ENCODE data around the gene PROCA1. TPM values are rescaled to one million over a fixed set of nuclear protein-coding genes. Genes with fewer than 3 reads are reported as not detected.

The PROCA1 gene
- total RNA-seq, 1 donor, result 3.5 TPM

DNA sequence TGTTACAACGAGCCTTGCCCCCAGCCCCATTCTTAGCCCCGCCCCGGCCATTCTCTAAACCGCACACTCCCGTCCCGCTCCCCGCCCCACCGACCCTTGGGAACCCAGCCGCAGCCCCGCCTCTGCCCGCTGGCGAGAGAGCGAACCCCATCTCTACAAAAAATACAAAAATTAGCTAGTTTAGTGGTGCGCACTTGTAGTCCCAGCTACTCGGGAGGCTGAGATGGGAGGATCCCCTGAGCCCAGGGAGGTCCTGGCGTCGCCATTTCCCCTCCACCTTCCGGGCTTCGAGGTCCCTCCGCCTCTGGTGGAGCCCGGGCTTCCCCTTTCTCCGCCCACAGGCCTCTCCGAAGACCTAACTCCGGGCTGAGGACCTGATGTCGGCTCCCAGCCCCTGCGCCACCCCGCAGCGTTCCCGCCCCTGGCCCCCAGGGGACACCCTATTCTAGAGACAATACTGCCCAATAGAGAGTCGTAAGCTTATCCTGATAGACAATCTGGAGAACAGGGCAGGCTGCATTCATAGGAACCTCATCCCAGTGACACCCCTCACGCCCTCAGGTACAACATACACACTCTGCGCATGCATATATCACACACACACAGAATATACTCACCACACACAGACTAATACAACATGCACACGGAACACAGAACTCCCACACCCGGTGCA, 480 bp upstream of the PROCA1 start:
- peak in 2 of 3 donors; percentile 89 to 92 for DNase-seq (ENCODE audit: low read depth in 2 of 3, low spot score in 2 of 3)

DNA sequence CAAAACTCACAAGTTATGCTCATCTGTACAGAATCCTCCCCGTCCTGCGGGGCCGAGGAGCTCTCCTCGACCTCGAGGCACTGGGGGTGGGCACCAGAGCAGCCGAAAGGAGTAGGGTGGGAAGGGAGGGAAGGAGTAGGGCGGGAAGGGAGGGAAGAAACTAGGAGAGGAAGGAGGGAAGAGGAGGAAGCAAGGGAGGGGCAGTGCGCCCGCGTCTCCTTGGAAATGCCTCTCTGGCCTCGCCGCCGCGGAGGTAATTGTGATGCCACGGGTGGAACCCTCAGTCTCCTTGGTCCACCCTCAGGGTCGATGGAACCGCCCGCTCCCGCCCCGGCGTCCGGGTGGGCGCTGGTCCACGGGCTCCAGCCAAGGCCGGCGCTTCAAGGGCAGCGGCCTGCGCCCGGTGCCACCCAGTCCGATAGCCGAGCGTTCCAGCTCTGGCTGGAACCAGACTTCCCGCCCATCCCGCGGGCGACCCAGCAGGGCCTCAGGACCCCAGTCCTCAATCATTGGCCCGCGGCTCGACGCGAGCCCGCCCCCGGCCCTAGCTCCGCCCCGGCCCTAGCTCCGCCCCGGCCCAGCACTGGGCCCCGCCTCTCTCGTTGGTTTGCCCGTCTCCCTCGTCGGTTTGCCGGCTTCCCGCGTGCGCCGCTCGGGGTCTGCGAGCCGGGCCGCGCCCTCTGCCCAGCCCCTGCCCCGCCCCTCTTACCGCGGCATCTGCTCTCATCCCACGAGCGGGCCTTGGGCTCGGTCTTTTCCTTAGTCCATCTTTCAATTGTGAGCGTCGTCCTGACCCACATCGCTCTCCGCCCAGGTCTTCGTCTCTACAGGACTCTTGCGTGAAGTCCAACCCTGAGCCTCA, 596 bp downstream of the PROCA1 start:
- peak in 2 of 3 donors; percentile 82 to 91 for DNase-seq (ENCODE audit: low read depth in 2 of 3, low spot score in 2 of 3)

DNA sequence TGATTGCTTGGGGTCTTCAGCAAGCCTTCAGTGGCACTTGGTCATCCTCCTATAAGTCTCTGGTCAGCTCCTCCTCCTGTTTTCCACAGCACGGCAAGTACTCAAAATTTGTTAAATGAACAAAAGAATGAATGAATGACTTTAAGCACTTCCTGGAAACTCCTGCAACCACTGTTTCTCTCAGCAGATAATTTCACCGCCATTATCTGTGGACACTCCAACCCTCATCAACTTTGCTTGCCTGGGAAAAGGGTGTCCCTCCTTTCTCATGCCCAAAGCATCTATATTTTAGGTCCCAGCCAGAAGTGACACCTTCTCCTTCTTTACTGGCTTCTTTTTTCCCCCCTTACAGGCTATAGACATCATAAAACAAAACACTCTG, 4.4 kb downstream of the PROCA1 start:
- DNase-seq (ENCODE audit: low read depth in 2 of 3, low spot score in 2 of 3), result no peak

DNA sequence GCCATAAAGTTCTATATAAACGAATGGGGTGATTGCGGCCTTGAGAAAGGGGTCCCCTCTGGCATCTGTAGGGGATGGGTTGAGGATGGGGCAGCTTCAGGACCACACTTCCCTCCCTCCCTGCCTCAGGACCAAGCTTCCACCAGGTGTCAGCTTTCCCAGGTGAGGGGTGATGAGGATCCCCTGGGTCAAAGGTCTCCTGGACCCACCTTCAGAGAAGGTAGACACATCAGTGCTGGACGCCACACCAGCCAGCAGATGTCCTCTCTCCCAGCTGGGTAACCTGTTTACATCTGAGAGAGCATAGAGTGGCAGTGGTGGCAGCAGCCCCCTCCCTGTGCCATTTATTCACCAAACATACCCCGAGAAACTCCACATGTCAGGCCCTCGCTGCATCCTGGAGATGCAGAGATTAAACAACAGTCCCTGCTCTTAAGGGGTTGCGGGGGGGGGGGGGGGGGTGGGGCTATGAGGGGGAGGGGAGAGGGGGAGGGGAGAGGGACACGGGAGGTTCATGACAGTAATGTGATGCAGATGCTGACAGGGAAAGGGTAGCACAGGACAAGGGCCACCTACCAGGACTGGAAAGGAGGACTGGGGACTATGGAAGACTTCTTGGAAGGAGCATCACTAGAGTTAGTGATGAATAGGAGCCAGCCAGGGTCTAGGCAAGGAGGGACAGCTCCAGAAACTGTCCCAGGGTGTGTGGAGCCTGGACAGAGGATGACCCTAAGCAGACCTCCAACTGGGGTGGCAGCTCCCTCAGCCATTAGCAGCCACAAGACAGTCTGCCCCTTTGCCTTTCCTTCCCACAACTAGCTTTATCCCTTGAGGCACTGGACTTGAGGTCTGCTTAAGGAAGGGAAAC, 5.0 kb downstream of the PROCA1 start:
- DNase-seq (ENCODE audit: low read depth in 2 of 3, low spot score in 2 of 3), result no peak

DNA sequence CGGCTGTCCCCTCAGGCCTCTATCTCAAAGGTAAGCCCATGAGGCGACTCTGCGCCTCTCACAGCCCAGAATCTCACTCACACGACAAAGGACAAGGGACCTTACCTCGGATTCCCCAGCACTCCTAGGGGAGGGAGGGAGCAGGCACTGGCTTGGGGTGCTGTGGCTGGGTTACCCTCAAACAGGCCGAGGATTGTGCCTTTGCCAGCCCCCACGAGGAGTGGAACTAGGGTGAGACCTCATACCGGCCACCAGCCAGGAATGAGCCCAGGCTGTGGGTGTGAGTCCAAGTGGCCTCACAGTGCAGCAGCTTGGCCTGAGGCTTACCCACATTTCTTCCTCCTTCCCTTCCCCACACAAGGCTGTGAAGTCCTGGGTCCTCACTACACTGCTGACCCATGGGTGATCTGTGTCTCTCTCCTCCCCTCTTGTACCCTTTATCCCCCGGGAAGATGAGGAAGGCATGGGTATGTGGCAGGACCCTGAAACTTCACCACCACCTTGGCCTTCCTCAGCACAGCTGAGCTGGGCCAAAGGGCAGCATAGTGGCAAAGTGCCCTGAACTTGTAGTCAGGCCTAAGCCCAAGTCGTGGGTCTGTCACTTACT, 5.9 kb downstream of the PROCA1 start:
- no peak for DNase-seq (ENCODE audit: low read depth in 2 of 3, low spot score in 2 of 3)

DNA sequence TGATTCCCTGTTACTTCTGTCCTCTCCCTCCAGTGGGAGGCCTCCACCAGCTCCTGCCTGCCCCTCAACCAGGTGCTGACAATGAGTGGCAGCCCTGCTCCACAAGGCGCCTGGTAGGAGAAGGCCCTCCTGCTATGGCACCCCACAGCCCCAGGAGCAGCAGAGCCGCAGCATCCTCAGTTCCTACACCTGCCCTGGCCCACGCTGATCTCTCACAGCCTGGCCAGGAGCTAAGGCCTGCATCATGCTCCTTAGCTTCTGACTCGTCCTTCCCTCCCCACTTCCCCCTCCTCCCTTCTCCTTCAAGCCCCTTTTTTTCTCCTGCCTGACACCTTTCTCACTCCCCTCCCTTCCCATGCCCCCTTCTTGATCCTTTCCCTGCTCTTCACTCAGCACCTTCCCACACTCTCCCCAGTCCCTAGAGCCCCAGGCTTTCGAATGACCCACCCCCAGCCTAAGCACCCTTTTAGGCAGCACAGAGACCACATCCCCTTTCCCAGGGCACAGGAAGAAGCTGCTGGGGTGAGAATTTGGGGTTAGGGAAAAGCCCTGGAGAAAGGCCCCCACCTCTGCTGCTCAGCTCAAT, 6.5 kb downstream of the PROCA1 start:
- no peak for DNase-seq (ENCODE audit: low read depth in 2 of 3, low spot score in 2 of 3)

DNA sequence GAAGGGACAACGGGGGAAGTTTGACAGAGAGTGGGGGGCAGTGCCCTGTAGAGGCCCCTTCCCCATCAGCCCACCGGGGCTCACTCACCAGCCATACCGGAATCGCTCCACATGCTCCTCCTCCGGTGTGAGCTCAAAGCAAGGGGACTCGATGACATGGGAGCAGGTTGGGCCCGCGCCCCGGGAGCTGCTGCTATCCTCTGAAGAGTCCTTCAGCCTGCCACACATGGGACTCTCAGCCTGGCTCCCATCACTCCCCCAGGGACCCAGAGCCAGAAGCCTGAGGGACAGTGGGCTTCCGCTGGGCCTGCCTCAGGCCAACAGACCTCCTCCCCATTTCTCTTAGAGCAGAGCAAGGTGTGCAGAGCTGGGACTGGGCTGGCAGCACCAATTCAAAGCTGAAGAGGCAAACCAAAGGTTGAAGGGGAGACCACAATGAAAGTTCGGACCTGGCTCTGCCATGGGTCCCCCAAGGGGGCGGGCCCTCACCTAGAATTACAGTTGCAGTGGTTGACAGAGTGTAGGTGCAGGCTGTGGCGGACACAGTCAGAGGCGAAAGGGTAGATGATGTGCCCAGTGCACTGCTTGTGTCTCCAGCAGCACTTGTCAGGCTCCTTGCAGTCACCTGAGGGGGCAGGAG, 7.3 kb downstream of the PROCA1 start:
- DNase-seq (ENCODE audit: low read depth in 2 of 3, low spot score in 2 of 3), result no peak

DNA sequence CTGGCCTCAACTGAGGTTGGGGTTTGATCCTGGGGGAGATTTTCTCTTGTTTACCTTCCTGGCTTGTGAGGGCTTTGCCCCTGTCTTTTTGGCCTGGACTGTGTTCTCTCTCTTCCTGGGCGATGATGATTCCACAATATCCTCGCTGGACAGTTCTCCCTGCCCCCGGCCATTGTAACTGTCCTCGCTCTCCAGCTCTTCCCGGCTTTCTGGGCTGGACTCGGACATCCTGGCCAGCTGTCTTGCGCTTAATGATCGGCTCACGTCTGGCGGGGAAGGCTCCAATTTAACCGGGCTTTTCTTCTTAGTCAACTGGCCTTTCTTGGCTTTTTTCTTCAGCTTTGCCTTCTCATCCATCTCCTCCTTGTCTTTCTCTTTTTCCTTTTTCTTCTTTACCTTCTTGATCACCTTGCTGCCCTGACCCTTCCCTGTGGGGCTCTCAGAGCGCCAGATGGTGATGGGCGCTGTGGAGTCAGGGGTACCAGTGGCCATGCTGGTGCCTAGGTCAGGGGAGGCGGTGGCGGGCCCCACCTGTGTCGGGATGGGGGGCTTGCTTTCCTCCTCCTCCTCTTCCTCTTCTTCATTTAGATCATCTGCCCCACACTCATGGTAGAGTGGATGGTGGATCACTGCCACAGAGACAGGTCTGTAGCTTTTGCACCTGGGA, 8.0 kb downstream of the PROCA1 start:
- DNase-seq (ENCODE audit: low read depth in 2 of 3, low spot score in 2 of 3), result no peak

DNA sequence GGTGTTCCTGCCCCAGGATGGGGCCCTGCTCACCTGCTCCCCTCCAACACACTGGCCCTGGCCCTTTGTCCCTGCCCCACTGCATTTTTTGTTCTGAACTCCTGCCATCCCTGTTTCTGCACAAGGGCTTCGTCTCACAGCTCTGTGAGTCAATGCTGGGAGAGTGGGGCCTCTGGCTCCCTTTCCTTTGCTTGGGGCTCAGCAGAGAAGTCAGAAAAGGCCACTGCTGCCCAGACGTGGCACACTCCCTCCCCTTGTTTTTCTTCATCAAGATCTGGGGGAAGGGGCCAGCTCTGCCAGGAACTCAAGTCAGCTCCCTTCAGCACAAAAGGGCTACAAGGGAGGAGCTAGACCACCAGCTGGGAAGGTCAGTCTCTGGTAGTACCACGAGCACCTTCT, 8.9 kb downstream of the PROCA1 start:
- no peak for DNase-seq (ENCODE audit: low read depth in 2 of 3, low spot score in 2 of 3)

DNA sequence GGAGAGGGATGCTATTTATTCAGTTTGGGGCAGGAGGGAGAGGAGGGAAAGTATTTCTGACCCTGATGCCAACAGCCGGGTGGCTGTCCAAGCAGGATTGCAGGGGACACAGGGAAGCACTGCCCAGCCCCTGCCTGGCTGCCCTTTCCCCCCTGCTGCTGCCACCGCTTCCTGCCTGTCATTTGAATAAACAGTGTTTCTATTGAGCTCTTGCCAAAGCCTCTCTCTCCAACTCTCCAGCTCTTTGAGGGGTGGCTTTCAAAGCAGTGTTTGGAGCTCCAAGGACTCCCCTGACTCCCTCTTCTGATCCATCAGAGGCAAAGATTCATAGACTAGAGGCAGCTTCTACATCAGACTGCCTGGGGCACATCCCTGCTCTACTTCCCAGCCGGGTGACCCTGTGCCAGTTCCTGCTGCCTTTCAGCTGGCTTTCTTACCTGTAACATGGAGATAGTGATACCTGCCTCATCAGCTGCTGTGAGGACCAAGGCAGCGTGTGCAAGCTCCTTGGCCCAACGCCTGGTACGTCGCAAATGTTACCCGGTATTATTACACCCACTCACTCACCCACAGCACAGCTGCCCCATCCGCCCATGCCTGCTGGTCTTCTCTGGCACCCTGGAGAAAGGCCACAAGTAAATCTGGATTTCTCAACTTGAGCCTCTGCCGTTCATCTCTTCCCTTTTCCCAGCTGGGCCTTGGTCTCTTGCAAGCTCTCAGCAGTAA, 9.5 kb downstream of the PROCA1 start:
- no peak for DNase-seq (ENCODE audit: low read depth in 2 of 3, low spot score in 2 of 3)

DNA sequence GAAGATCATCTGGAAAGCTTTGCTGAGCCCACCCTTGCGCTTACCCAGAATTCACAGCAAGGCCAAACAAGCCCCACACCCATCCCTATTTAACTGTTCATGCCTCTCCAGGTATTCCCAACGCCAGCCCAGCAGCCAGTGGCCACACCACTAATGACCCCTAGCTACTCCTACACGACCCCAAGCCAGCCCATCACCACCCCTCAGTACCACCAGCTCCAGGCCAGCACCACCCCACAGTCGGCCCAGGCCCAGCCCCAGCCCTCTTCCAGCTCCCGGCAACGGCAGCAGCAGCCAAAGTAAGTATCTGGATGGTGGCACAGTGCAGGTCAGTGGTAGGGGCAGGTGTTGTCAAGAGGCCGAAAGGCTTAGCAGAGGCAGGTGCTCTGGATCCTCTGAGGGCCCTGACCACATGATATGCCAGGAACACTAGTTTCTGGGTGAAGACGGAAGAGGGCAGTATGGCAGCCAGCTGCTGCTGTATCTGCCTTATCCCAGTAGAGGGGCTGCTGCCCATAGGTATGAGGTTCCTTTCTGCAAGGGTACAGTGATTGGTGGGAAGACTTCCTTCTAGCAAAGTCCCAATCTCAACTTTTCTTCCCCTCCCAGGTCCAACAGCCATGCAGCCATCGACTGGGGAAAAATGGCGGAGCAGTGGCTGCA, 10.7 kb downstream of the PROCA1 start:
- no peak for DNase-seq (ENCODE audit: low read depth in 2 of 3, low spot score in 2 of 3)

DNA sequence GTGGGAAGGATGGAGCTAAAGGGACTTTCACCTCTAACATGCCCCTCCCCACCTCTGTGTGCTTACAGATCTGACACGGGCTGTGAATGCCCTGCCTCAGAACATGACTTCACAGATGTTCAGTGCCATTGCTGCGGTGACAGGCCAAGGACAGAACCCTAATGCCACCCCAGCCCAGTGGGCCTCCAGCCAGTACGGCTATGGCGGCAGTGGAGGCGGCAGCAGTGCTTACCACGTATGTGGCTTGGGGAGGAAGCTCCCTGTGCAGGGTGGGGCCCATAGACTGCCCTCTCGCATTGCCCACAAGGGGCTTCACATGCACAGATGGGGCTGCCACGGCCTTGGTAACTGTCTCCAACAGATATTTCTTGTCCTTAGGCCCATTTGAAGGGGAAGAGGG, 11.4 kb downstream of the PROCA1 start:
- no peak for DNase-seq (ENCODE audit: low read depth in 2 of 3, low spot score in 2 of 3)

DNA sequence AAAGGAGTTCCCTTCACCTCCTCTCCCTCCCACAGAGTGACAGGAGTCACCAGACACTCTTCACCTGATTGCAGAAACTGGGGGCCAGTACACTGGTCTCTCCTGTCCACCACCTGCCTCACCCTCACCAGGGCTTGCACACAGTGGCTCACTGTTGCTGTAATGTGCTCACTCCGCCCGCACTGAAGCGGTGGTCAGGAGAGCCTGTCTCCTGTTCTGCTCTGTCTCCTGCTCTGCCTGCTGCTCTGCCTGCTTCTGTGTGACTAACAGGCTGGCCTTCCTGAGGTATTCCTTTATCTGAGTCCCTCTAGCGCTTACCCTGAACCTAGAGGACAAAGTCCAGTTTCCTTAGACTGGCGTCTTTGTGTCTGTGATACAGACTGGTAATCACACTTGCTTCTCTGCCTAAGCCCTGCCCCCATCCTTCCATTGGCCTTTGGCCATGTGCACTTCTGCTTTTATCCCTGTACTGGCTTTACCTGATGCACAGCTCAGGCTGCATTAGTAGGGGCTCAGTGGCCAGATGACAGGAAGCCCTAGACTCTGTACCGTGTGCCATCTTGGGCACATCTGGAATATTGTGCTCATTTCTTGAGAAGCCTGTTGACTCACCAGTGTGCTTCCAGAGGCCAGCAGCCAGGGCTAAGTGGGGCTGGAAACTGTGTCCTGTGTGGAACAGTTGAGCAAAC, 13.3 kb downstream of the PROCA1 start:
- no peak for DNase-seq (ENCODE audit: low read depth in 2 of 3, low spot score in 2 of 3)

DNA sequence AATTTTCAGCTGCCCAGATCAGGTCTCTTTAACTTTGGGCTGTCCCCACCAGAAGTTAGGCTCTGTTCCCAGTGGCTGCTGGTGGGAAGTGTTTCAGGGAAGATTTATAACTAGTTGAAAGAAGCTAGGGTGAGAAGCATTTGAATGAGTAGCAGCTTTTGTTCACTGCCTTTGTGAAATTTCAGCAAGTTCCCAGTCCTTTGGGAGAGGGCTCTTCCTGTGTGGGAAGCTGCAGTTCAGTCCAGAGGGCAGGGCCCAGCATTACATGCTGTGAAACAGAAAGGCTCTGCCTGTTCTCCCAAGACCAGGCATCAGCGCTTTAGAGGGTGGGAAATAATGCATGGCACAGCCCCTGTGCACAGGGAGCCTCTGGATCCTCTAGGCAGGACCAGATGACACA, 17.8 kb downstream of the PROCA1 start:
- DNase-seq (ENCODE audit: low read depth in 2 of 3, low spot score in 2 of 3), result no peak

DNA sequence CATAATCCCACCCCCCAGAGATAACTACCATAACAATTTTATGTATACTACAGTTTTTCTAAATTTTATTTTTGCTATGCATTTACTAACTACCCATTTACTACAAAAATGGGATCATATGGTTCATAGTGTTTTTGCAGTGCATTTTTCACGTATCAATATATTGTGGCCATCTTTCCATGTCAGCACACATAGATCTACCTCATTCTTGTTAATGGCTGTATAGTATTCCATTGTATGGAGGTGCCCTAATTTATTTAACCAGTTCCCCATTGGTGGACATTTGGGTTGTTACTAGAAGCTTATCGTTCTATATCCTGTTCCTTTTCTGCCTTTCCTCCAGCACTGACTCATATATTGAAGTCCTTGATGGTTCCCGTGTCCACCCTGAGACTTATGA, 22.7 kb downstream of the PROCA1 start:
- DNase-seq (ENCODE audit: low read depth in 2 of 3, low spot score in 2 of 3), result no peak

DNA sequence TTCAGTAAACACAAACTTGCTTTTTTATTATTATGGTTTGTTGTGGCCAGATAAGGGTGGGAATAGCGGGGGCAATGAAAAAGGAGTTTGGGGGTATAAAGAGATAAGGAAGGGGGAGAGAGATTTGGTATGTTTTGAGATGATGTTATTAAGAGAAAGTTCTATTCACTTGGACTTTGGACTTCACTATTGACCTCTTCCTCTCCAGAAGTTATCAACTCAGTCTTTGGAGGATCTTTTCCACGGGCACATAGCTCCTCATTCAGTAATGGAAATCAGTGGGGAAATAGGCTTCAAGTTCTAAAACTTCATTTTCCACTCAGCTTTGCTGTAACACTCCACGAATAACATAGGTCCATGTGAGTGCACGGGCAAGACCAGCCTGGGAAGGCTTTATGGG, 23.2 kb downstream of the PROCA1 start:
- no peak for DNase-seq (ENCODE audit: low read depth in 2 of 3, low spot score in 2 of 3)

DNA sequence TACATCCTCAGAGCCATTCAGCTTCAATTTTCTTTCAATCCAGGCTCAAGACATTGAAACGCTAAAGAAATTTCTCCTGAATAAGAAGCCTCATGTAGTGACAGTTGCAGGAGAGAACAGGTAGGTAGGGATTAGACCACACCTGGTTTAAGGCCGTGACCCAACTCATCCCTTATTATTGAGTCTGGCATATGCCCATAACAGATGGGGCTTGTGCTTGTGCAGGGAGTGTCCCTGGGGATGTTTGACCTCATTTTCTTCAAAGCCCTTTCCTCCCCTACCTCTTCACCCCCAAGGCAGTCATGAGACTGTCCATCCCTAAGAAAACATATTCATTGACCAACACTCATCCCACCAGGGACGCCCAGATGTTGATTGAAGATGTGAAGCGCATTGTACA, 25.4 kb downstream of the PROCA1 start:
- no peak for DNase-seq (ENCODE audit: low read depth in 2 of 3, low spot score in 2 of 3)

DNA sequence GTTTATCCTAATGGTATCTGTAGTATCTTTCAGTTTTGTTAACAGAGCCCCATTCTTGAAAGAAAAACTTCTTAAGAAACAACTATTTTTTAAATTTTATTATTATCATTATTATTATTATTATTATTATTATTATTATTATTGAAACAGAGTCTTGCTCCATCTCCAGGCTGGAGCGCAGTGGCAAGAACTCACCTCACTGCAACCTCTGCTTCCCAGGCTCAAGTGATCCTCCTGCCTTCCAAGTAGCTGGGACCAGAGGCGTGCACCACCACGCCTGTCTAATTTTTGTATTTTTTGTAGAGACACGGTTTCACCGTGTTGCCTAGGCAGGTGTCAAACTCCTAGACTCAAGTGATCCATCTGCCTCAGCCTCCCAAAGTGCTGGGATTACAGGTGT, 26.3 kb downstream of the PROCA1 start:
- DNase-seq (ENCODE audit: low read depth in 2 of 3, low spot score in 2 of 3), result no peak
